Psoas muscle (tissue), 8 donors: ENCODE data around the gene SENP6. TPM values are rescaled to one million over a fixed set of nuclear protein-coding genes. Genes with fewer than 3 reads are reported as not detected.
"Not testable (repeated sequence)": the region's sequence is repeated elsewhere in the genome, so short reads cannot be mapped to it uniquely, and the experiment has no call there.

Experiments
- ATAC-seq, 4 donors: fragments of 200-7000 bp; cut with Tn5 transposase; one replicate each; pipeline ENCODE4 v1.9.1; 2020; ENCODE audit warnings: moderate library complexity in 3 of 4, mild to moderate bottlenecking in 2 of 4
- DNase-seq, 2 donors: peaks; one replicate each; pipeline ENCODE4 v3.0.0-alpha.2; 2020
- H3K27ac ChIP-seq: fragments of 200-600 bp; one replicate; pipeline ENCODE4 v1.8.0; 2022
- H3K27me3 ChIP-seq, 3 donors: fragments of 200-600 bp in 1 of 3; one replicate each; pipeline versions ENCODE4 v1.6.1 to v1.8.0; 2013 to 2022; ENCODE audit warnings: low read length in 2 of 3, mild to moderate bottlenecking in 2 of 3, moderate library complexity in 1 of 3; ENCODE audit not compliant: insufficient read depth in 3 of 3
- H3K36me3 ChIP-seq, 2 donors: fragments of 200-600 bp in 1 of 2; one replicate each; pipeline versions ENCODE4 v1.6.1 to v1.8.0; 2013 to 2022; ENCODE audit warnings: low read depth in 1 of 2, mild to moderate bottlenecking in 1 of 2, moderate library complexity in 1 of 2; ENCODE audit not compliant: insufficient read depth in 1 of 2
- H3K4me1 ChIP-seq: fragments of 200-600 bp; one replicate; pipeline ENCODE4 v1.8.0; 2022
- H3K4me3 ChIP-seq: fragments of 200-600 bp; one replicate; pipeline ENCODE4 v1.8.0; 2022; ENCODE audit warnings: mild to moderate bottlenecking
- H3K9me3 ChIP-seq: fragments of 200-600 bp; one replicate; pipeline ENCODE4 v1.8.0; 2022
- WGBS, 3 donors: extraction: QIAGEN DNeasy Blood & Tissue Kit; methylation state at CpG; one replicate each; pipeline versions ENCODE4 v1.1.6 to v1.1.7; 2013; 5-methylcytosine and 5-hydroxymethylcytosine counted together
- intact Hi-C, 2 donors: fragments of 100-400 bp; cut with DNase I; formaldehyde crosslinking; loops; one replicate each; pipeline versions ENCODE4 v1.11.0 to v1.14.2; 2022
- polyA plus RNA-seq, 3 donors: library from polyadenylated mRNA; stranded (reverse); fragments of 200-250 nt; gene quantifications; one replicate each; pipeline ENCODE4 v1.2.3, GENCODE V29; 2013
- total RNA-seq, 4 donors: library from RNA; stranded (reverse); fragmentation: NEBNext Ultra II Directional in 2 of 4; extraction: Animal tissue kit (Norgen Biotek cat#: 25700) in 2 of 4; gene quantifications; one replicate each; pipeline versions ENCODE4 v1.2.1 to v1.2.4, GENCODE V29; 2021 to 2023
- TF ChIP-seq, protein P1 (sequence below): fragments of 200-600 bp; IDR thresholded peaks from one replicate; pipeline ENCODE4 v1.8.0; 2022; ENCODE audit warnings: antibody characterized with exemption
- donor health status: healthy with polysubstance abuse.
- donor health status: DM: no; HTN: no; CAD: no; lungs with moderate emphysema.
- donor health status: Bipolar disorder and iron deficiency.
- donor health status: healthy.
- donor health status: DM: yes; HTN: yes; CAD: no.
- donor health status: DM: no; HTN: no; CAD: no.
- donor health status: DM: no; HTN: no; CAD: no.
- donor health status: DM: yes; HTN: yes; CAD: no.

The SENP6 gene
- total and polyA plus RNA-seq, 7 donors = 17.6 to 69.5 (median 51.5) TPM

DNA sequence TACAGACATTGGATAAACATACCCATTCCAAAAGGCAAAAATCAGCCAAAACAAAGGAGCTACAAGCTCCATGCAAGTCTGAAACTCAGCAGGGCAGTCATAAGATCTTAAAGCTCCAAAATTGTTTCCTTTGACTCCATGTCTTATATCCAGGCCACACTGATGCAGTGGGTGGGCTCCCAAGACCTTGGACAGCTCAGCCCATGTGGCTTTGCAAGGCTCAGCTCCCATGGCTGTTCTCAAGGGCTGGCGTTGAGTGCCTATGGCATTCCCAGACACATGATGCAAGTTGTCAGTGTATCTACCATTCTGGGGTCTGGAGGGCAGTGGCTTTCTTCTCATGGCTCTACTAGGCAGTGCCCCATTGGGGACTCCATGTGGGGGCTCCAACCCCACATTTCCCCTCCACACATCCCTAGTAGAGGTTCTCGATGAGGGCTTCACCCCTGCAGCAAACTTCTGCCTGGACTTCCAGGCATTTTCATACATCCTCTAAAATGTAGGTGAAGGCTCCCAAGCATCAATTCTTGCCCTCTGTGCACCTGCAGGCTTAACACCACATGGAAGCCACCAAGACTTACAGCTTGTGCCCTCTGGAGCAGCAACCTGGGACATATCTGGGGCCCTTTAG is 35.4 kb upstream of the SENP6 start:
- WGBS, 3 donors = 86 to 89% (median 89%) methylated on average over 2 of the region's 2 CpGs
- DNase-seq = no peak

GRCh38 chr6:75568100-75568499 is 33.6 kb upstream of the SENP6 start:
- DNase-seq (no peak), ATAC-seq (no peak)
- no peaks in the 10 kb centered on the region for H3K36me3 ChIP-seq
- H3K9me3 ChIP-seq = no peaks in the 10 kb centered on the region
- intact Hi-C loops = no loop called here
- TF ChIP-seq, protein P1, sequence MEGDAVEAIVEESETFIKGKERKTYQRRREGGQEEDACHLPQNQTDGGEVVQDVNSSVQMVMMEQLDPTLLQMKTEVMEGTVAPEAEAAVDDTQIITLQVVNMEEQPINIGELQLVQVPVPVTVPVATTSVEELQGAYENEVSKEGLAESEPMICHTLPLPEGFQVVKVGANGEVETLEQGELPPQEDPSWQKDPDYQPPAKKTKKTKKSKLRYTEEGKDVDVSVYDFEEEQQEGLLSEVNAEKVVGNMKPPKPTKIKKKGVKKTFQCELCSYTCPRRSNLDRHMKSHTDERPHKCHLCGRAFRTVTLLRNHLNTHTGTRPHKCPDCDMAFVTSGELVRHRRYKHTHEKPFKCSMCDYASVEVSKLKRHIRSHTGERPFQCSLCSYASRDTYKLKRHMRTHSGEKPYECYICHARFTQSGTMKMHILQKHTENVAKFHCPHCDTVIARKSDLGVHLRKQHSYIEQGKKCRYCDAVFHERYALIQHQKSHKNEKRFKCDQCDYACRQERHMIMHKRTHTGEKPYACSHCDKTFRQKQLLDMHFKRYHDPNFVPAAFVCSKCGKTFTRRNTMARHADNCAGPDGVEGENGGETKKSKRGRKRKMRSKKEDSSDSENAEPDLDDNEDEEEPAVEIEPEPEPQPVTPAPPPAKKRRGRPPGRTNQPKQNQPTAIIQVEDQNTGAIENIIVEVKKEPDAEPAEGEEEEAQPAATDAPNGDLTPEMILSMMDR = no peak
- peaks cover 0 to 3% (median 2%) of the 10 kb centered on the region in 3 donors for H3K27me3 ChIP-seq
- no peak overlapping the region for H3K27ac ChIP-seq
- H3K4me3 ChIP-seq = no peak overlapping the region
- H3K4me1 ChIP-seq = no peaks in the 10 kb centered on the region
- 85 to 88% (median 87%) methylated on average over 6 of the region's 6 CpGs for WGBS, 3 donors

More for the DNA sequence above, 35.4 kb upstream of the SENP6 start:
- H3K27ac ChIP-seq = no peak overlapping the region
- TF ChIP-seq, protein P1 = no peak
- H3K9me3 ChIP-seq = no peaks in the 10 kb centered on the region
- ATAC-seq = no peak
- no peaks in the 10 kb centered on the region for H3K36me3 ChIP-seq
- intact Hi-C loops = no loop called here
- H3K4me3 ChIP-seq = no peak overlapping the region
- H3K27me3 ChIP-seq = peaks cover 0 to 3% (median 2%) of the 10 kb centered on the region in 3 donors
- H3K4me1 ChIP-seq = no peaks in the 10 kb centered on the region

- intact Hi-C loops = no loop called here
- Histone ChIP-seq H3K9me3 (no peaks in the 10 kb centered on the region), H3K4me1 (no peaks in the 10 kb centered on the region), H3K27ac (no peak overlapping the region), H3K27me3 (peaks cover 0 to 3% (median 2%) of the 10 kb centered on the region in 3 donors), H3K36me3 (no peaks in the 10 kb centered on the region), H3K4me3 (no peak overlapping the region)
- 57 to 63% (median 58%) methylated on average over 3 of the region's 3 CpGs for WGBS, 3 donors
- ATAC-seq (no peak), DNase-seq (no peak)
- TF ChIP-seq, protein P1 = no peak
Observed at GRCh38 chr6:75568965-75569364, 32.7 kb upstream of the SENP6 start.

DNA sequence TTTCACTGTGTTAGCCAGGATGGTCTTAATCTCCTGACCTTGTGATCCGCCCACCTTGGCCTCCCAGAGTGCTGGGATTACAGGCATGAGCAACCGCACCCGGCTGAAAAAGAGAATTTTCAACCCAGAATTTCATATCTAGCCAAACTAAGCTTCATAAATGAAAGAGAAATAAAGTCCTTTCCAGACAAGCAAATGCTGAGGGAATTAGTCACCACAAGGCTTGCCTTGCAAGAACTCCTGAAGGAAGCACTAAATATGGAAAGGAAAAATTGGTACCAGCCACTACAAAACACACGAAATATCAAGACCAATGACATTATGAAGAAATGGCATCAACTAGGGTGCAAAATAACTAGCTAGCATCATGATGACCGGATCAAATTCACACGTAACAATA is 31.0 kb upstream of the SENP6 start:
- H3K4me1 ChIP-seq, DNase-seq, H3K9me3 ChIP-seq, H3K27me3 ChIP-seq, intact Hi-C loops, H3K36me3 ChIP-seq, ATAC-seq, H3K4me3 ChIP-seq, H3K27ac ChIP-seq: not testable (repeated sequence)
- WGBS, 3 donors = 91 to 94% (median 92%) methylated on average over 6 of the region's 6 CpGs

DNA sequence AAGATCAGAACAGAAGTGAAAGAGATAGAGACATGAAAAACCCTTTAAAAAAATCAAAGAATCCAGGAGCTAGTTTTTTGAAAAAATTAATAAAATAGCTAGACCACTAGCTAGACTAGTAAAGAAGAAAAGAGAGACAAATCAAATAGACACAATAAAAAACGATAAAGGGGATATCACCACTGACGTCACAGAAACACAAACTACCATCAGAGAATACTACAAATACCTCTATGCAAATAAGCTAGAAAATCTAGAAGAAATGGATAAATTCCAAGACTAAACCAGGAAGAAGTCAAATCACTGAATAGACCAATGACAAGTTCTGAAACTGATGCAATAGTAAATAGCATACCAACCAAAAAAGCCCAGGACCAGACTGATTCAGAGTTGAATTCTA is 29.6 kb upstream of the SENP6 start:
- H3K9me3 ChIP-seq = no peaks in the 10 kb centered on the region
- WGBS, 3 donors = 90 to 94% (median 93%) methylated on average over 2 of the region's 2 CpGs
- intact Hi-C loops = no loop called here
- no peak for ATAC-seq
- TF ChIP-seq, protein P1 = no peak
- no peaks in the 10 kb centered on the region for H3K36me3 ChIP-seq
- DNase-seq = no peak
- H3K4me3 ChIP-seq = no peak overlapping the region
- H3K4me1 ChIP-seq = no peaks in the 10 kb centered on the region
- H3K27me3 ChIP-seq = peaks cover 0 to 3% (median 0%) of the 10 kb centered on the region in 3 donors
- no peak overlapping the region for H3K27ac ChIP-seq
